K562 (cell line): Measurements from ENCODE around the gene F12. TPM values are rescaled to one million over a fixed set of nuclear protein-coding genes. Genes with fewer than 3 reads are reported as not detected.

Experiments used
- ARID3B ChIP-seq: fragments of 250-450 bp; sonication (Bioruptor Pico); IDR thresholded peaks from 2 replicates; pipeline ENCODE4 v1.4.0; 2020; ENCODE audit warnings: borderline replicate concordance
- BMI1 ChIP-seq: fragments of 150-350 bp; IDR thresholded peaks from 2 replicates; pipeline ENCODE4 v1.6.1; 2014; ENCODE audit warnings: low read length
- DMBX1 ChIP-seq: fragments of 250-450 bp; sonication (Bioruptor Pico); IDR thresholded peaks from 2 replicates; pipeline ENCODE4 v1.8.0; 2022; ENCODE audit warnings: inconsistent platforms, mild to moderate bottlenecking, moderate library complexity, borderline replicate concordance
- ELF1 ChIP-seq: fragments of 200-800 bp; sonication (Bioruptor generic); IDR thresholded peaks from 2 replicates; pipeline ENCODE4 v1.6.1; 2016; ENCODE audit warnings: missing genetic modification characterization, missing compliant biosample characterization
- ESRRA ChIP-seq: fragments of 450-650 bp; IDR thresholded peaks from 2 replicates; pipeline ENCODE4 v1.6.1; 2014; ENCODE audit warnings: low read depth, mild to moderate bottlenecking, moderate library complexity, borderline replicate concordance
- GATAD2B ChIP-seq: fragments of 450-650 bp; IDR thresholded peaks from 2 replicates; pipeline ENCODE4 v1.6.1; 2017; ENCODE audit warnings: mild to moderate bottlenecking, borderline replicate concordance
- KAT2B ChIP-seq: IDR thresholded peaks from one replicate; pipeline ENCODE4 v1.6.1; 2012; ENCODE audit warnings: low read depth, mild to moderate bottlenecking, control low read depth, inconsistent platforms, low read length, moderate library complexity
- NFIC ChIP-seq: fragments of 450-650 bp; IDR thresholded peaks from 2 replicates; pipeline ENCODE4 v1.6.1; 2017; ENCODE audit warnings: mild to moderate bottlenecking, inconsistent platforms
- NKRF ChIP-seq: fragments of 450-650 bp; IDR thresholded peaks from 2 replicates; pipeline ENCODE4 v1.6.1; 2016; ENCODE audit warnings: borderline replicate concordance
- OTX1 ChIP-seq: fragments of 450-650 bp; formaldehyde crosslinking; IDR thresholded peaks from 2 replicates; pipeline ENCODE4 v1.4.0; 2022; ENCODE audit warnings: mild to moderate bottlenecking
- POLR2AphosphoS2 ChIP-seq: IDR thresholded peaks from 2 replicates; pipeline ENCODE4 v1.6.1; 2012; ENCODE audit warnings: low read length, improper control_type of control experiment
- RFX5 ChIP-seq: IDR thresholded peaks from 2 replicates; pipeline ENCODE4 v1.6.1; 2011; ENCODE audit warnings: low read depth, mild to moderate bottlenecking, improper control_type of control experiment, low read length
- RNF219 ChIP-seq: fragments of 250-450 bp; sonication (Bioruptor Pico); IDR thresholded peaks from 2 replicates; pipeline ENCODE4 v1.5.0; 2022; ENCODE audit warnings: mild to moderate bottlenecking
- SMARCA4 ChIP-seq: fragments of 450-650 bp; IDR thresholded peaks from 2 replicates; pipeline ENCODE4 v1.6.1; 2016
- TBL1XR1 ChIP-seq, 2 experiments: IDR thresholded peaks; 2 replicates each; pipeline ENCODE4 v1.6.1; 2012; ENCODE audit warnings: improper control_type of control experiment in 2 of 2, low read length in 2 of 2, mild to moderate bottlenecking in 1 of 2
- ZEB2 ChIP-seq: fragments of 450-650 bp; IDR thresholded peaks from 2 replicates; pipeline ENCODE4 v1.6.1; 2016
- ZNF174 ChIP-seq: fragments of 250-450 bp; sonication (Bioruptor Pico); IDR thresholded peaks from 2 replicates; pipeline ENCODE4 v1.4.0; 2020; ENCODE audit warnings: mild to moderate bottlenecking
- ZNF24 ChIP-seq: fragments of 450-650 bp; IDR thresholded peaks from 2 replicates; pipeline ENCODE4 v1.6.1; 2016
- ZNF311 ChIP-seq: fragments of 250-450 bp; sonication (Bioruptor Pico); IDR thresholded peaks from 2 replicates; pipeline ENCODE4 v1.4.0; 2020; ENCODE audit warnings: mild to moderate bottlenecking, moderate library complexity
- ZNF639 ChIP-seq, 2 experiments: fragments of 200-800 bp in 1 of 2; sonication (Bioruptor generic) in 1 of 2; sonication (generic) in 1 of 2; formaldehyde crosslinking in 1 of 2; IDR thresholded peaks in 1 of 2; conservative IDR thresholded peaks in 1 of 2; 2 replicates each; pipeline versions ENCODE4 v1.5.0 to v1.6.1; 2016 to 2020; ENCODE audit warnings: missing compliant biosample characterization in 1 of 2, missing genetic modification characterization in 1 of 2, missing genetic modification reagents in 1 of 2
- polyA plus RNA-seq, 8 experiments: library from polyadenylated mRNA; depleted of rRNA in 4 of 8; stranded (reverse) in 5 of 8; unstranded in 3 of 8; fragments of >200 nt; fragmentation: Nextera tagmentation in 2 of 8; fragmentation: Illumina TruSeq in 1 of 8; extraction: Ambion mirVana in 2 of 8; extraction: Trizol in 1 of 8; gene quantifications; 2 replicates each; pipeline versions ENCODE4 v1.2.1 to v1.2.3, GENCODE V29; 2011 to 2014; ENCODE audit warnings: inconsistent platforms in 1 of 8, missing spikeins in 1 of 8
- total RNA-seq, 7 experiments: library from RNA; depleted of rRNA in 6 of 7; stranded (reverse); fragments of >200 nt in 6 of 7; fragmentation: Illumina TruSeq in 2 of 7; extraction: Trizol in 2 of 7; gene quantifications; 2 replicates each; pipeline versions ENCODE4 v1.2.1 to v1.2.3, GENCODE V29; 2011 to 2021; ENCODE audit warnings: low replicate concordance in 1 of 7

F12 gene
- total and polyA plus RNA-seq, 9 of the 15 experiments (the other 6 are each of a cell fraction or from before 2014, with no cell fraction given): 0.59 to 18.3 (median 3.6) TPM

GRCh38 chr5:177455036-177455660 lies 45.8 kb upstream of the F12 start (continued):
- TF ChIP-seq ZNF311 (CRISPR knock-in tag): no peak
- TF ChIP-seq BMI1: no peak
- TF ChIP-seq RNF219 (CRISPR knock-in tag): no peak
- no peak for TF ChIP-seq RFX5
- TF ChIP-seq NFIC: peak; percentile 51; the same call in 1 of the 2 replicates
- peak; percentile 92 for TF ChIP-seq ZEB2
- no peak for TF ChIP-seq ZNF174 (CRISPR knock-in tag)
- no peak for TF ChIP-seq OTX1
- TF ChIP-seq ARID3B (CRISPR knock-in tag): no peak
- peak in 1 of 2 experiments; percentile 25; a peak in 1 of 4 replicates for TF ChIP-seq ZNF639 (CRISPR knock-in tag; conservative IDR thresholded peaks at IDR 0.05 in 1 of 2, IDR thresholded peaks at IDR 0.05 in 1 of 2)
- peak; percentile 39 for TF ChIP-seq KAT2B
- peak; percentile 80 for TF ChIP-seq ESRRA
- no peak for TF ChIP-seq TBL1XR1 (IDR thresholded peaks at IDR 0.05; ENCODE audit: low read length in 2 of 2)
- TF ChIP-seq ELF1: peak; percentile 54; the same call in 1 of the 2 replicates
- TF ChIP-seq POLR2AphosphoS2: no peak
- 0 out of 2 replicates have a peak, but pooled peaks have one; percentile 68 for TF ChIP-seq DMBX1 (CRISPR knock-in tag)
- TF ChIP-seq GATAD2B: peak; percentile 96
- TF ChIP-seq NKRF: peak; percentile 55; the same call in 1 of the 2 replicates
- 0 out of 2 replicates have a peak, but pooled peaks have one; percentile 26 for TF ChIP-seq ZNF24
- no peak for TF ChIP-seq SMARCA4
